22Rv1 (cell line): ENCODE measurements around the gene E2F2.

ENCODE experiments used
- ZFX ChIP-seq: fragments of 450-650 bp; IDR thresholded peaks from 2 replicates; pipeline ENCODE4 v1.6.1; 2017; ENCODE audit warnings: antibody characterized with exemption, borderline replicate concordance
- TF ChIP-seq, protein P1 (sequence below): fragments of 450-650 bp; IDR thresholded peaks from 2 replicates; pipeline ENCODE4 v1.5.1; 2017; ENCODE audit warnings: mild to moderate bottlenecking

- TF ChIP-seq, protein P1, sequence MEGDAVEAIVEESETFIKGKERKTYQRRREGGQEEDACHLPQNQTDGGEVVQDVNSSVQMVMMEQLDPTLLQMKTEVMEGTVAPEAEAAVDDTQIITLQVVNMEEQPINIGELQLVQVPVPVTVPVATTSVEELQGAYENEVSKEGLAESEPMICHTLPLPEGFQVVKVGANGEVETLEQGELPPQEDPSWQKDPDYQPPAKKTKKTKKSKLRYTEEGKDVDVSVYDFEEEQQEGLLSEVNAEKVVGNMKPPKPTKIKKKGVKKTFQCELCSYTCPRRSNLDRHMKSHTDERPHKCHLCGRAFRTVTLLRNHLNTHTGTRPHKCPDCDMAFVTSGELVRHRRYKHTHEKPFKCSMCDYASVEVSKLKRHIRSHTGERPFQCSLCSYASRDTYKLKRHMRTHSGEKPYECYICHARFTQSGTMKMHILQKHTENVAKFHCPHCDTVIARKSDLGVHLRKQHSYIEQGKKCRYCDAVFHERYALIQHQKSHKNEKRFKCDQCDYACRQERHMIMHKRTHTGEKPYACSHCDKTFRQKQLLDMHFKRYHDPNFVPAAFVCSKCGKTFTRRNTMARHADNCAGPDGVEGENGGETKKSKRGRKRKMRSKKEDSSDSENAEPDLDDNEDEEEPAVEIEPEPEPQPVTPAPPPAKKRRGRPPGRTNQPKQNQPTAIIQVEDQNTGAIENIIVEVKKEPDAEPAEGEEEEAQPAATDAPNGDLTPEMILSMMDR = no peak
- TF ChIP-seq ZFX = no peak
Observed at GRCh38 chr1:23578997-23579363, 47.9 kb upstream of the E2F2 start.
